Thoracic aorta (tissue), 2 donors: ENCODE results near the gene SCG5. TPM values are rescaled to one million over a fixed set of nuclear protein-coding genes. Genes with fewer than 3 reads are reported as not detected.

Source experiments
- ATAC-seq: fragments of 150-250 bp; one replicate; pipeline ENCODE4 v1.8.0; 2017; ENCODE audit warnings: low read depth; ENCODE audit not compliant: insufficient number of reproducible peaks, low FRiP score
- DNase-seq: peaks from one replicate; pipeline ENCODE4 v3.0.0-alpha.2; 2020; ENCODE audit warnings: low spot score
- H3K27ac ChIP-seq, 2 donors: fragments of 200-600 bp; sonication (generic); 1 replicate in 1 of 2; 2 replicates in 1 of 2; pipeline ENCODE4 v1.5.1; 2016; ENCODE audit warnings: mild to moderate bottlenecking in 2 of 2, moderate library complexity in 2 of 2
- H3K27me3 ChIP-seq: fragments of 200-600 bp; sonication (generic); replicated peaks from 2 replicates; pipeline ENCODE4 v1.6.0; 2016; ENCODE audit warnings: mild to moderate bottlenecking; ENCODE audit not compliant: insufficient read depth
- H3K36me3 ChIP-seq: fragments of 200-600 bp; sonication (generic); one replicate; pipeline ENCODE4 v1.5.1; 2016
- H3K4me1 ChIP-seq, 2 donors: fragments of 200-600 bp; sonication (generic); 1 replicate in 1 of 2; 2 replicates in 1 of 2; pipeline versions ENCODE4 v1.5.1 to v1.6.0; 2016; ENCODE audit warnings: low read depth in 2 of 2, mild to moderate bottlenecking in 1 of 2; ENCODE audit not compliant: control insufficient read depth in 1 of 2
- H3K4me3 ChIP-seq: fragments of 200-600 bp; sonication (generic); 2 replicates; pipeline ENCODE4 v1.5.1; 2016; ENCODE audit warnings: mild to moderate bottlenecking
- H3K9me3 ChIP-seq: fragments of 200-600 bp; sonication (generic); 2 replicates; pipeline ENCODE4 v1.5.1; 2016
- total RNA-seq, 2 donors: library from RNA; depleted of rRNA; stranded (reverse); fragments of >200 nt; gene quantifications; one replicate each; pipeline versions ENCODE4 v1.1.0 to v1.2.3, GENCODE V29; 2016
- TF ChIP-seq, protein P1 (sequence below): fragments of 200-600 bp; sonication (generic); IDR thresholded peaks from one replicate; pipeline ENCODE4 v1.5.1; 2019; ENCODE audit warnings: antibody characterized with exemption

The SCG5 gene
- total RNA-seq, 2 donors from 2014 or later = 2.4 to 3.3 TPM

DNA sequence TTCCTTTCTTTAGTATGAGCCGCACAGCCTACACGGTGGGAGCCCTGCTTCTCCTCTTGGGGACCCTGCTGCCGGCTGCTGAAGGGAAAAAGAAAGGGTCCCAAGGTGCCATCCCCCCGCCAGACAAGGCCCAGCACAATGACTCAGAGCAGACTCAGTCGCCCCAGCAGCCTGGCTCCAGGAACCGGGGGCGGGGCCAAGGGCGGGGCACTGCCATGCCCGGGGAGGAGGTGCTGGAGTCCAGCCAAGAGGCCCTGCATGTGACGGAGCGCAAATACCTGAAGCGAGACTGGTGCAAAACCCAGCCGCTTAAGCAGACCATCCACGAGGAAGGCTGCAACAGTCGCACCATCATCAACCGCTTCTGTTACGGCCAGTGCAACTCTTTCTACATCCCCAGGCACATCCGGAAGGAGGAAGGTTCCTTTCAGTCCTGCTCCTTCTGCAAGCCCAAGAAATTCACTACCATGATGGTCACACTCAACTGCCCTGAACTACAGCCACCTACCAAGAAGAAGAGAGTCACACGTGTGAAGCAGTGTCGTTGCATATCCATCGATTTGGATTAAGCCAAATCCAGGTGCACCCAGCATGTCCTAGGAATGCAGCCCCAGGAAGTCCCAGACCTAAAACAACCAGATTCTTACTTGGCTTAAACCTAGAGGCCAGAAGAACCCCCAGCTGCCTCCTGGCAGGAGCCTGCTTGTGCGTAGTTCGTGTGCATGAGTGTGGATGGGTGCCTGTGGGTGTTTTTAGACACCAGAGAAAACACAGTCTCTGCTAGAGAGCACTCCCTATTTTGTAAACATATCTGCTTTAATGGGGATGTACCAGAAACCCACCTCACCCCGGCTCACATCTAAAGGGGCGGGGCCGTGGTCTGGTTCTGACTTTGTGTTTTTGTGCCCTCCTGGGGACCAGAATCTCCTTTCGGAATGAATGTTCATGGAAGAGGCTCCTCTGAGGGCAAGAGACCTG lies 89.5 kb downstream of the SCG5 start:
- no peak for DNase-seq
- TF ChIP-seq, protein P1, sequence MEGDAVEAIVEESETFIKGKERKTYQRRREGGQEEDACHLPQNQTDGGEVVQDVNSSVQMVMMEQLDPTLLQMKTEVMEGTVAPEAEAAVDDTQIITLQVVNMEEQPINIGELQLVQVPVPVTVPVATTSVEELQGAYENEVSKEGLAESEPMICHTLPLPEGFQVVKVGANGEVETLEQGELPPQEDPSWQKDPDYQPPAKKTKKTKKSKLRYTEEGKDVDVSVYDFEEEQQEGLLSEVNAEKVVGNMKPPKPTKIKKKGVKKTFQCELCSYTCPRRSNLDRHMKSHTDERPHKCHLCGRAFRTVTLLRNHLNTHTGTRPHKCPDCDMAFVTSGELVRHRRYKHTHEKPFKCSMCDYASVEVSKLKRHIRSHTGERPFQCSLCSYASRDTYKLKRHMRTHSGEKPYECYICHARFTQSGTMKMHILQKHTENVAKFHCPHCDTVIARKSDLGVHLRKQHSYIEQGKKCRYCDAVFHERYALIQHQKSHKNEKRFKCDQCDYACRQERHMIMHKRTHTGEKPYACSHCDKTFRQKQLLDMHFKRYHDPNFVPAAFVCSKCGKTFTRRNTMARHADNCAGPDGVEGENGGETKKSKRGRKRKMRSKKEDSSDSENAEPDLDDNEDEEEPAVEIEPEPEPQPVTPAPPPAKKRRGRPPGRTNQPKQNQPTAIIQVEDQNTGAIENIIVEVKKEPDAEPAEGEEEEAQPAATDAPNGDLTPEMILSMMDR = no peak
- no peak for ATAC-seq
- no peaks in the 10 kb centered on the region for H3K36me3 ChIP-seq
- no peaks in the 10 kb centered on the region for H3K4me1 ChIP-seq
- H3K9me3 ChIP-seq = peaks cover 1% of the 10 kb centered on the region
- H3K27ac ChIP-seq = no peak overlapping the region
- H3K4me3 ChIP-seq = no peak overlapping the region
- no peaks in the 10 kb centered on the region for H3K27me3 ChIP-seq

DNA sequence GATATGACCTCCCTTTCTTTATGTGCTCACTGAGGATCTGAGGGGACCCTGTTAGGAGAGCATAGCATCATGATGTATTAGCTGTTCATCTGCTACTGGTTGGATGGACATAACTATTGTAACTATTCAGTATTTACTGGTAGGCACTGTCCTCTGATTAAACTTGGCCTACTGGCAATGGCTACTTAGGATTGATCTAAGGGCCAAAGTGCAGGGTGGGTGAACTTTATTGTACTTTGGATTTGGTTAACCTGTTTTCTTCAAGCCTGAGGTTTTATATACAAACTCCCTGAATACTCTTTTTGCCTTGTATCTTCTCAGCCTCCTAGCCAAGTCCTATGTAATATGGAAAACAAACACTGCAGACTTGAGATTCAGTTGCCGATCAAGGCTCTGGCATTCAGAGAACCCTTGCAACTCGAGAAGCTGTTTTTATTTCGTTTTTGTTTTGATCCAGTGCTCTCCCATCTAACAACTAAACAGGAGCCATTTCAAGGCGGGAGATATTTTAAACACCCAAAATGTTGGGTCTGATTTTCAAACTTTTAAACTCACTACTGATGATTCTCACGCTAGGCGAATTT lies 91.2 kb downstream of the SCG5 start:
- ATAC-seq (no peak), DNase-seq (no peak)
- no peaks in the 10 kb centered on the region for H3K9me3 ChIP-seq
- H3K27ac ChIP-seq = no peak overlapping the region
- no peaks in the 10 kb centered on the region for H3K27me3 ChIP-seq
- no peak overlapping the region for H3K4me3 ChIP-seq
- no peaks in the 10 kb centered on the region for H3K4me1 ChIP-seq
- no peaks in the 10 kb centered on the region for H3K36me3 ChIP-seq
- TF ChIP-seq, protein P1 = no peak

DNA sequence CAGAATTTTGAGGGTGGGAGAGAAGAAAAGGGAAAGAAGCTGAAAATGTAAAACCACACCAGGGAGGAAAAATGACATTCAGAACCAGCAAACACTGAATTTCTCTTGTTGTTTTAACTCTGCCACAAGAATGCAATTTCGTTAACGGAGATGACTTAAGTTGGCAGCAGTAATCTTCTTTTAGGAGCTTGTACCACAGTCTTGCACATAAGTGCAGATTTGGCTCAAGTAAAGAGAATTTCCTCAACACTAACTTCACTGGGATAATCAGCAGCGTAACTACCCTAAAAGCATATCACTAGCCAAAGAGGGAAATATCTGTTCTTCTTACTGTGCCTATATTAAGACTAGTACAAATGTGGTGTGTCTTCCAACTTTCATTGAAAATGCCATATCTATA lies 91.8 kb downstream of the SCG5 start:
- Histone ChIP-seq H3K9me3 (no peaks in the 10 kb centered on the region), H3K4me3 (no peak overlapping the region), H3K27me3 (no peaks in the 10 kb centered on the region), H3K27ac (no peak overlapping the region), H3K36me3 (no peaks in the 10 kb centered on the region), H3K4me1 (no peaks in the 10 kb centered on the region)
- no peak for ATAC-seq
- DNase-seq = no peak
- TF ChIP-seq, protein P1 = no peak

DNA sequence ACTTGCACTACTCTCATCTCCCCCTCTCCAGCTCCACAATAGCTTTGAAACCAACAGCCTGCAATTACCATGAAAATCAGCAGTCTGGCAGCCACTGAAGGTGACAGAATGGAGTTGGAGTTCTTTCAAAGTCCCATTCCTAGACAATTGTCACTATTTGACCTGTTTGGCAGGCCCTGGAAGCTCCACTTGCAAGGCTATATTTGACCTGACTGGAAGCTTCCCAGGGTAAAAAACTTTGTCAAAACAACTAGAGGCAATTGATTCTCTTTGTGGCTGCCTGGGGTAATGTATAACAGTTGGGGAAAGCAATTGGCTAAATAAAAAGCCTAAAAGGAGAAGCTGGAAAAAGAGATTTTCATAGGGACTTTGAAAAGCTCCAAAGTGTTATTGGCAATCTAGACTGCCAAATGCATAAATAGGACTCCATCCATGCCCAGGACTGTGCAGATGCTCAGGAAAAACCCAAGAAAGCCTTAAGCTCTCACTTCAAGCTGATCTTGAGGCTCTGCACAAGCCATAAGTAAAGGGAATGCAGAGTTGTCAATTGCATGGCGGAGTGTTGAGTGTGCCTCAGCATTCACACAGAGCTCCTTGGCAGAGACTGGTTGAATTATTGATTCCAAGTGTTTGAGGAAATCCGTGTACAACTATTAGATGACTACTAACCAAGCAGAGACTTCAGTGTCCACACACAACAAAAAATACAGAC lies 94.6 kb downstream of the SCG5 start:
- TF ChIP-seq, protein P1 = no peak
- DNase-seq (no peak), ATAC-seq (no peak)

DNA sequence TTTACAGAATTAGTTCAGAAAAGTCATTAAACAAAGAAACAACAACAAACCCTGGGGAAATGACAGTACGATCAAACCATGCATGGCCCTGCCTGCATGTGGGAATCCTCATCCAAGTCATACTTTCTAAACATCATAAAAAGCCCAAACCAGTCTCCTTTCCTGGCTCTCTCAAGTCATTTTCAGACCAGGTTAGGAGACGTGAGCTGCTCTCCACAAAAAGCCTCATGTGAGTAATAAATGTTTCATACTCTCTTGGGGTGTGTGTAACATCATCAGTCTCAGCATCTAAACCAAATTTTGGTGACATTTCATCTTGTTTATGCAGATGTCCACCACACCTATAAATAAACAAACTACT lies 95.2 kb downstream of the SCG5 start:
- H3K9me3 ChIP-seq = no peaks in the 10 kb centered on the region
- H3K4me1 ChIP-seq = no peaks in the 10 kb centered on the region
- TF ChIP-seq, protein P1 = no peak
- ATAC-seq (no peak), DNase-seq (no peak)
- no peak overlapping the region for H3K4me3 ChIP-seq
- no peak overlapping the region for H3K27ac ChIP-seq
- no peaks in the 10 kb centered on the region for H3K36me3 ChIP-seq
- no peaks in the 10 kb centered on the region for H3K27me3 ChIP-seq

More for the DNA sequence above, 94.6 kb downstream of the SCG5 start:
- Histone ChIP-seq H3K4me3 (no peak overlapping the region), H3K36me3 (no peaks in the 10 kb centered on the region), H3K27me3 (no peaks in the 10 kb centered on the region), H3K27ac (no peak overlapping the region), H3K4me1 (no peaks in the 10 kb centered on the region), H3K9me3 (no peaks in the 10 kb centered on the region)
